Glutamatergic neuron (in vitro differentiated cells): ENCODE results near the gene RGL3. TPM values are rescaled to one million over a fixed set of nuclear protein-coding genes. Genes with fewer than 3 reads are reported as not detected.

Experiments
- DNase-seq: peaks from one replicate; pipeline ENCODE4 v3.0.0; 2022
- H3K27ac Mint-ChIP-seq: one replicate; pipeline ENCODE4 v1.8.0; 2020; ENCODE audit warnings: mild to moderate bottlenecking, mixed read lengths, inconsistent platforms; ENCODE audit not compliant: unreplicated experiment
- H3K27me3 Mint-ChIP-seq: one replicate; pipeline ENCODE4 v1.8.0; 2020; ENCODE audit warnings: mild to moderate bottlenecking, moderate library complexity, mixed read lengths, inconsistent platforms; ENCODE audit not compliant: unreplicated experiment
- H3K36me3 Mint-ChIP-seq: one replicate; pipeline ENCODE4 v1.8.0; 2020; ENCODE audit warnings: mild to moderate bottlenecking, mixed read lengths, inconsistent platforms; ENCODE audit not compliant: unreplicated experiment
- H3K4me1 Mint-ChIP-seq: one replicate; pipeline ENCODE4 v1.8.0; 2020; ENCODE audit warnings: mild to moderate bottlenecking, low read depth, mixed read lengths, inconsistent platforms; ENCODE audit not compliant: unreplicated experiment
- H3K4me3 Mint-ChIP-seq: one replicate; pipeline ENCODE4 v1.8.0; 2020; ENCODE audit warnings: mild to moderate bottlenecking, mixed read lengths, inconsistent platforms; ENCODE audit not compliant: unreplicated experiment
- H3K9me3 Mint-ChIP-seq: one replicate; pipeline ENCODE4 v1.8.0; 2020; ENCODE audit warnings: mild to moderate bottlenecking, moderate library complexity, mixed read lengths, inconsistent platforms; ENCODE audit not compliant: unreplicated experiment
- total RNA-seq: library from RNA; stranded (reverse); fragmentation: NEBNext Ultra II Directional; extraction: Animal tissue kit (Norgen Biotek cat#: 25700); gene quantifications from one replicate; pipeline ENCODE4 v1.2.1, GENCODE V29; 2021; ENCODE audit not compliant: unreplicated experiment
- TF ChIP-seq, protein P1 (sequence below): fragments of 200-600 bp; sonication (generic); IDR thresholded peaks from one replicate; pipeline ENCODE4 v1.5.0; 2021; ENCODE audit not compliant: partially characterized antibody, unreplicated experiment

RGL3 gene
- total RNA-seq, 1 donor from 2014 or later: 0.66 TPM

DNA sequence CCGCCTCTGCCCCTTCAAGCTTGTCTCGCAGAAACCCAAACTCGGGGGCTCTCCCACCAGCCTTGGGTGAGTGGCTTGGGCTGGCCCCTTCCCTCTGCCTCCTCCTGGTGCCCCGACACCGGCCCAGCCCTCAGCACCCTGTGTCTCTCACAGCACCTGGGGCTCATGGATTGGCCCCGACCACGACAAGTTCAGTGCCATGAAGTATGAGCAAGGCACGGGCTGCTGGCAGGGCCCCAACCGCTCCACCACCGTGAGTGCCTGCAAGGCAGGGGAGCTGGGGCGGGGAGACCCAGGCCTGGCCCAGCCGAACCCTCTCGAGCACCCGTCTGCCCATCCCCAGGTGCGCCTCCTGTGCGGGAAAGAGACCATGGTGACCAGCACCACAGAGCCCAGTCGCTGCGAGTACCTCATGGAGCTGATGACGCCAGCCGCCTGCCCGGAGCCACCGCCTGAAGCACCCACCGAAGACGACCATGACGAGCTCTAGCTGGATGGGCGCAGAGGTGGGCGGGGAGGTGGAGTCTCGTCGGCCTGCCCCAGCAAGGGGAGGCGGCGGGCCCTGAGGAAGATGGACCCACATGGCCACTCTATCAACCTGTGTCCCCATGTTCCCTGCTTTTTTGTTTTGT lies 29.9 kb upstream of the RGL3 start:
- peaks cover 20% of the 10 kb centered on the region for H3K9me3 Mint-ChIP-seq
- DNase-seq: no peak
- no peak overlapping the region for H3K4me3 Mint-ChIP-seq
- peaks cover 4% of the 10 kb centered on the region for H3K36me3 Mint-ChIP-seq
- no peak overlapping the region for H3K27ac Mint-ChIP-seq
- H3K4me1 Mint-ChIP-seq: peaks cover 16% of the 10 kb centered on the region
- H3K27me3 Mint-ChIP-seq: peaks cover 10% of the 10 kb centered on the region
- TF ChIP-seq, protein P1, sequence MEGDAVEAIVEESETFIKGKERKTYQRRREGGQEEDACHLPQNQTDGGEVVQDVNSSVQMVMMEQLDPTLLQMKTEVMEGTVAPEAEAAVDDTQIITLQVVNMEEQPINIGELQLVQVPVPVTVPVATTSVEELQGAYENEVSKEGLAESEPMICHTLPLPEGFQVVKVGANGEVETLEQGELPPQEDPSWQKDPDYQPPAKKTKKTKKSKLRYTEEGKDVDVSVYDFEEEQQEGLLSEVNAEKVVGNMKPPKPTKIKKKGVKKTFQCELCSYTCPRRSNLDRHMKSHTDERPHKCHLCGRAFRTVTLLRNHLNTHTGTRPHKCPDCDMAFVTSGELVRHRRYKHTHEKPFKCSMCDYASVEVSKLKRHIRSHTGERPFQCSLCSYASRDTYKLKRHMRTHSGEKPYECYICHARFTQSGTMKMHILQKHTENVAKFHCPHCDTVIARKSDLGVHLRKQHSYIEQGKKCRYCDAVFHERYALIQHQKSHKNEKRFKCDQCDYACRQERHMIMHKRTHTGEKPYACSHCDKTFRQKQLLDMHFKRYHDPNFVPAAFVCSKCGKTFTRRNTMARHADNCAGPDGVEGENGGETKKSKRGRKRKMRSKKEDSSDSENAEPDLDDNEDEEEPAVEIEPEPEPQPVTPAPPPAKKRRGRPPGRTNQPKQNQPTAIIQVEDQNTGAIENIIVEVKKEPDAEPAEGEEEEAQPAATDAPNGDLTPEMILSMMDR: no peak

DNA sequence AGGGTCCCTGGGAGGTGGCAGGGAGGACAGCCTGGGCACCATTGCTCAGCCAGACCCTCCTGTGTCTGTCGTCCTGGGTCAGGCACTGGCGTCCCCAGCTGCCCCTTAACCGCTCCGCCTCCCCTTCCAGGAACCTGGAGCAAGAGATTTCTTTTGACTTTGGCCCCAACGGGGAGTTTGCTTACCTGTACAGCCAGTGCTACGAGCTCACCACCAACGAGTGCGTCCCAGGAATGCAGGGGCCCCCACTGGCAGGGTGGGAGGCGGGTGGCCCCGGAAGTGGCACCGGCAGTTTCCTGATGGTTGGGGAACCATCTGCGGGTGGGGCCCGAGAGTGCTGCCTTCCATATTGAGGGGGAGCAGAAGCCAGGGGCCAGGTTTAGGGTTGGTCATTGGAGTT lies 29.3 kb upstream of the RGL3 start:
- H3K9me3 Mint-ChIP-seq: peaks cover 18% of the 10 kb centered on the region
- DNase-seq: no peak
- TF ChIP-seq, protein P1: no peak

DNA sequence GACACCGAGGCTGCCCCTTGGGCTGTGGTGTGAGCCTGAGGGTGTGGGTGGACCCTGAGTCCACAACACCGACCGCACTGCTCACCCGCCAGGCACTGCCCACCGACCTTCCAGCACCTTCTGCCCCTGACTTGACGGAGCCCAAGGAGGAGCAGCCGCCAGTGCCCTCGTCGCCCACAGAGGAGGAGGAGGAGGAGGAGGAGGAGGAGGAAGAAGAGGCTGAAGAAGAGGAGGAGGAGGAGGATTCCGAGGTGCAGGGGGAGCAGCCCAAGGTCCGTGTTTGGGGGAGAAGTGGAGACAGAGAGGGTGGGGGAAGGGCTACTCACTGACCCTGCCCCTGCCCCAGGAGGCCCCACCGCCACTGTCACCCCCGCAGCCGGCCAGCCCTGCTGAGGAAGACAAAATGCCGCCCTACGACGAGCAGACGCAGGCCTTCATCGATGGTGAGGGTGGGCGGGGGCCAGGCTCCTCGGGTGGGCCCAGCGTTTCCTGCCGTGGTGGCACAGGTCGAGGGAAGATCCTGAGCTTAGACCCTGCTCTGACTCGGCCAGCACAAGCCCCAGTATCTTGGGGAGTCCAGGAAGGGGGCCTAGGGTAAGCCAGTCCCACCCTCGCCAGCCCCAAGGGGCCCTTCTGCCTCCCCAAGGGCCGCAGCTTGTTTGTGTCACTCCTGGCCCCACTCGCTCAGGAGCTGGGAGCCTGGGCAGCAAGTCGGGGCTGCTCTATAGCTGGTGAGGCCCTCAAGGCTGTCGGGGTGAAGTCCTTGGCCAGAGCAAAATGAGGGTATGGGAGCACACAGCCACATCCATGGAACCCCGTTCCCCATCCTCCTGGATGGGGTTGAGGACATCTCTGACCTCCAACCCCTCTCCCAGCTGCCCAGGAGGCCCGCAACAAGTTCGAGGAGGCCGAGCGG lies 28.5 kb upstream of the RGL3 start:
- no peak overlapping the region for H3K4me3 Mint-ChIP-seq
- H3K9me3 Mint-ChIP-seq: peaks cover 14% of the 10 kb centered on the region
- no peaks in the 10 kb centered on the region for H3K36me3 Mint-ChIP-seq
- no peak overlapping the region for H3K27ac Mint-ChIP-seq
- H3K4me1 Mint-ChIP-seq: peaks cover 11% of the 10 kb centered on the region
- no peak for DNase-seq
- peaks cover 5% of the 10 kb centered on the region for H3K27me3 Mint-ChIP-seq
- TF ChIP-seq, protein P1: no peak

More for the DNA sequence above, 29.3 kb upstream of the RGL3 start:
- Mint-ChIP-seq H3K27ac (no peak overlapping the region), H3K36me3 (peaks cover 3% of the 10 kb centered on the region), H3K4me3 (no peak overlapping the region), H3K4me1 (peaks cover 15% of the 10 kb centered on the region), H3K27me3 (peaks cover 9% of the 10 kb centered on the region)

DNA sequence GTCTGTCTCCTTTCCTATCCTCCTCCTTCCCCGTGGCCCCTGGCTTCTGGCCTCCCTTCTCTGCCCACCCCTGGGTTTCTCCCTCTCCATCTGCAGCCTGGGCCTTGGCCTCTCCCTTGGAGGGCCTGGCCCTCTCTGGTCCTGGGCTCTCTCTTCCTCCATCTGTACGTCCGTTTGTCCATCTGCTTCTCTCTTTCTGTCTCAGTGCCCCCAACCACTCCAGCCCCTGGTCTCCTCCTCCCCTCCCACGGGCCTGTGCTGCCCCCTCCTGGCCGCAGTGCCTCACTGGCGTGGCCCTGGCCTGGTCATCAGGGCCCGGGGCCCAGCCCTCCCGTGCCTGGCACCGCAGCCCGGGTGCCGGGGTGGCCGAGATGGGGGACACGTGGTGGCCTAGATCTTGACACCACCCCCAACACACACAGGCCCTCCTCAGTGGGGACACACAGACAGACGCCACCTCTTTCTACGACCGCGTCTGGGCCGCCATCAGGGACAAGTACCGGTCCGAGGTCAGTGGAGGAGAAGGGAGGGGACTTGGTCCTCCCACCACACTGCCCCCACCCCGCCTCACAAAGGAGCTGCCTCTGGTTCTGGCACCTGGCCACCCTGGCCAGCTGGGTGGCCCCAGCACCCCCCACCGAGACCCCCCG lies 27.7 kb upstream of the RGL3 start:
- no peaks in the 10 kb centered on the region for H3K36me3 Mint-ChIP-seq
- TF ChIP-seq, protein P1: peak; percentile 88
- H3K4me3 Mint-ChIP-seq: no peak overlapping the region

DNA sequence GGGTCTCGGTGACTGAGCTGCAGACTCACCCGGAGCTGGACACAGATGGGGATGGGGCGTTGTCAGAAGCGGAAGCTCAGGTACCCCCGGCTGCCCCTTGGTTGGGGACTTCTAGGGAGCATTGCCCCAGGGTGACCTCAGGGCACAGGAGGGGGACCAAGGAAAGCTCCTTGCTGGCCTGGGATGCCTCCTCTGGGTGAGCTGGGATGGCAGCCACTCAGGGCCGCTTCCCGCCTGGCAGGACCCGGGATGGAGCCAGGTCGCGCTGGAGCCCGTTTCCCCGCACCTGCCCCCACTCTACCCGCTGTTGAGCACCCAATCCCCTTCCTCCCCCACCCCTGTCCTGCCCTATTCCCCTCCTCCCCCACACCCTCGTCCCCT lies 27.1 kb upstream of the RGL3 start:
- TF ChIP-seq, protein P1: no peak
- no peak for DNase-seq
- Mint-ChIP-seq H3K4me3 (no peak overlapping the region), H3K27me3 (peaks cover 2% of the 10 kb centered on the region), H3K4me1 (peaks cover 6% of the 10 kb centered on the region), H3K27ac (peak overlapping the region; percentile 87), H3K9me3 (peaks cover 9% of the 10 kb centered on the region), H3K36me3 (no peaks in the 10 kb centered on the region)

More for the DNA sequence above, 27.7 kb upstream of the RGL3 start:
- Mint-ChIP-seq H3K4me1 (peaks cover 6% of the 10 kb centered on the region), H3K9me3 (peaks cover 9% of the 10 kb centered on the region), H3K27me3 (peaks cover 2% of the 10 kb centered on the region), H3K27ac (peak overlapping the region; percentile 87)
- DNase-seq: peak; percentile 94
